Caco-2 (cell line): ENCODE data around the gene METTL16. TPM values are rescaled to one million over a fixed set of nuclear protein-coding genes. Genes with fewer than 3 reads are reported as not detected.

Experiments
- BruUV-seq: library from RNA; stranded (reverse); fragments of 400-500 nt; replicated peaks from 2 replicates; lab custom pipeline; 2021; lab: Mats Ljungman, UMichigan
- CTCF ChIA-PET: fragments of 300-600 bp; sonication (Branson Sonifier 250); formaldehyde crosslinking; loops from one replicate; lab custom pipeline; 2022; ENCODE audit warnings: antibody characterized with exemption; lab: Charles Lee
- POLR2A ChIA-PET: fragments of 300-600 bp; sonication (Branson Sonifier 250); formaldehyde crosslinking; loops from one replicate; lab custom pipeline; 2022; ENCODE audit warnings: antibody characterized with exemption; lab: Charles Lee
- DNase-seq, 2 experiments: peaks; one replicate each; pipeline versions ENCODE4 v3.0.0 to v3.0.0-alpha.2; 2020 to 2022
- H3K27me3 ChIP-seq: replicated peaks from 2 replicates; pipeline ENCODE4 v1.6.0; 2011; ENCODE audit warnings: low read length; ENCODE audit not compliant: control insufficient read depth, insufficient read depth
- H3K36me3 ChIP-seq: 2 replicates; pipeline ENCODE4 v1.5.1; 2011; ENCODE audit warnings: low read length; ENCODE audit not compliant: control insufficient read depth, insufficient read depth
- H3K4me1 ChIP-seq: fragments of 250-450 bp; sonication (Bioruptor Pico); 2 replicates; pipeline ENCODE4 v1.5.1; 2020; ENCODE audit warnings: mild to moderate bottlenecking
- H3K4me3 ChIP-seq: 2 replicates; pipeline ENCODE4 v1.5.1; 2011; ENCODE audit warnings: low read depth, mild to moderate bottlenecking, control low read depth, low read length
- H3K9me3 ChIP-seq: fragments of 250-450 bp; sonication (Bioruptor Pico); 2 replicates; pipeline ENCODE4 v1.5.1; 2020; ENCODE audit warnings: mild to moderate bottlenecking, moderate library complexity
- H3K27ac Mint-ChIP-seq: one replicate; pipeline ENCODE4 v1.8.0; 2022; ENCODE audit warnings: mixed read lengths; ENCODE audit not compliant: unreplicated experiment
- H3K27me3 Mint-ChIP-seq: one replicate; pipeline ENCODE4 v1.8.0; 2022; ENCODE audit warnings: mixed read lengths; ENCODE audit not compliant: insufficient read depth, unreplicated experiment
- H3K36me3 Mint-ChIP-seq: one replicate; pipeline ENCODE4 v1.8.0; 2022; ENCODE audit warnings: mild to moderate bottlenecking, mixed read lengths; ENCODE audit not compliant: insufficient read depth, unreplicated experiment
- H3K4me1 Mint-ChIP-seq: one replicate; pipeline ENCODE4 v1.8.0; 2022; ENCODE audit warnings: low read depth, mixed read lengths; ENCODE audit not compliant: unreplicated experiment
- H3K4me3 Mint-ChIP-seq: one replicate; pipeline ENCODE4 v1.8.0; 2022; ENCODE audit warnings: mild to moderate bottlenecking, moderate library complexity, mixed read lengths; ENCODE audit not compliant: unreplicated experiment
- H3K9me3 Mint-ChIP-seq: one replicate; pipeline ENCODE4 v1.8.0; 2022; ENCODE audit warnings: mixed read lengths; ENCODE audit not compliant: unreplicated experiment
- intact Hi-C: fragments of 100-400 bp; cut with micrococcal nuclease; formaldehyde crosslinking; loops from one replicate; pipeline ENCODE4 v1.10.0; 2022; ENCODE audit not compliant: unreplicated experiment
- total RNA-seq: library from RNA; stranded (reverse); gene quantifications from 2 replicates; pipeline ENCODE4 v1.2.3, GENCODE V29; 2022
- TF ChIP-seq, protein P1 (sequence below), 2 experiments: fragments of 200-600 bp in 1 of 2; IDR thresholded peaks; 1 replicate in 1 of 2; 2 replicates in 1 of 2; pipeline versions ENCODE4 v1.5.1 to v1.8.0; 2011 to 2022; ENCODE audit warnings: antibody characterized with exemption in 1 of 2, control low read depth in 1 of 2, inconsistent platforms in 1 of 2, low read depth in 1 of 2, low read length in 1 of 2, mild to moderate bottlenecking in 1 of 2, moderate library complexity in 1 of 2; ENCODE audit not compliant: insufficient read depth in 1 of 2, severe bottlenecking in 1 of 2, unreplicated experiment in 1 of 2

Gene METTL16
- total RNA-seq, 1 experiment from 2014 or later = 50.4 TPM

DNA sequence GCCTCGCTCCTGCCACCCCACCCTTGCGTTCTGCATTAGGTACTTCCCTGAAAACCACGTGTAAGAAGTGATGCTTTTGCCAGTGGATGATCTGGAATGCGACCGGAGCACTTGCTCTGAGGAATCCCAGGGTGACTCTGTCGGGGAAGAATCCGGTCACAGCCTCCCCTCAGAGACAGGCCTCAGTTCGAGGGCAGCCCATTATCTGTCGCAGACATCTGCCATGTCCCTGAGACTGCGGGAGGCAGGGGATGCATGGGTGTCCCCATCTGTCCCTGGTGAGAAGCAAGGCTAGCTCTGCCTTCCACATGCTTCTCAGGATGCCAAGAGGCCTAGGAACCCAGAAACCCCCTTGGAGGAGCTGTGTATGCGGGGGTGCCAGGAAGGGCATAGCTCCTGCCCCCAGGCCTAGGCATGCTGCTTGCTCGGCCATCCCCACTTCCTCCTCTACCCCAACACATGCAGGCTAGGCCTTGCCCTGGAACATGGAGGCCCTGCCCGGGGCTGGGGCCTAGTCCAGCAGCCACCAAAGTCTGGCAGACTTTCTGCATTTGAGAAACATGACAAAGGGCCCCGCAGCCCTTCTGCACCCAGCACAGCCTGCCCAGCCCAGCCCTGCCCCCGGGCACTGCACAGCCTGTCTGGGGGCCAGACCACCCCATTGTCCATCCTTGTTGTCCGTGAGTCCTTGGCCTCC is 131.3 kb downstream of the METTL16 start:
- intact Hi-C loops = no loop called here
- no peaks in the 10 kb centered on the region; the same call in 1 of the 2 replicates for H3K36me3 ChIP-seq
- BruUV-seq = TSS peak; percentile 34
- H3K27ac Mint-ChIP-seq = no peak overlapping the region
- no peak overlapping the region for H3K4me3 Mint-ChIP-seq
- CTCF ChIA-PET = interaction anchor here (1.2 kb wide), 1 partner anchor 38 kb away, joined by 3 read pairs; no protein-coding TSS in a partner anchor
- no peaks in the 10 kb centered on the region for H3K9me3 Mint-ChIP-seq
- H3K36me3 Mint-ChIP-seq = peaks cover 52% of the 10 kb centered on the region
- POLR2A ChIA-PET = no interaction called here
- H3K9me3 ChIP-seq = no peaks in the 10 kb centered on the region
- no peaks in the 10 kb centered on the region for H3K4me1 Mint-ChIP-seq
- no peak for DNase-seq
- H3K4me1 ChIP-seq = no peaks in the 10 kb centered on the region
- no peaks in the 10 kb centered on the region for H3K27me3 ChIP-seq
- no peak overlapping the region for H3K4me3 ChIP-seq
- H3K27me3 Mint-ChIP-seq = no peaks in the 10 kb centered on the region
- TF ChIP-seq, protein P1, sequence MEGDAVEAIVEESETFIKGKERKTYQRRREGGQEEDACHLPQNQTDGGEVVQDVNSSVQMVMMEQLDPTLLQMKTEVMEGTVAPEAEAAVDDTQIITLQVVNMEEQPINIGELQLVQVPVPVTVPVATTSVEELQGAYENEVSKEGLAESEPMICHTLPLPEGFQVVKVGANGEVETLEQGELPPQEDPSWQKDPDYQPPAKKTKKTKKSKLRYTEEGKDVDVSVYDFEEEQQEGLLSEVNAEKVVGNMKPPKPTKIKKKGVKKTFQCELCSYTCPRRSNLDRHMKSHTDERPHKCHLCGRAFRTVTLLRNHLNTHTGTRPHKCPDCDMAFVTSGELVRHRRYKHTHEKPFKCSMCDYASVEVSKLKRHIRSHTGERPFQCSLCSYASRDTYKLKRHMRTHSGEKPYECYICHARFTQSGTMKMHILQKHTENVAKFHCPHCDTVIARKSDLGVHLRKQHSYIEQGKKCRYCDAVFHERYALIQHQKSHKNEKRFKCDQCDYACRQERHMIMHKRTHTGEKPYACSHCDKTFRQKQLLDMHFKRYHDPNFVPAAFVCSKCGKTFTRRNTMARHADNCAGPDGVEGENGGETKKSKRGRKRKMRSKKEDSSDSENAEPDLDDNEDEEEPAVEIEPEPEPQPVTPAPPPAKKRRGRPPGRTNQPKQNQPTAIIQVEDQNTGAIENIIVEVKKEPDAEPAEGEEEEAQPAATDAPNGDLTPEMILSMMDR (IDR thresholded peaks at IDR 0.05; ENCODE audit: insufficient read depth in 1 of 2, low read depth in 1 of 2, low read length in 1 of 2, severe bottlenecking in 1 of 2, unreplicated experiment in 1 of 2) = no peak

DNA sequence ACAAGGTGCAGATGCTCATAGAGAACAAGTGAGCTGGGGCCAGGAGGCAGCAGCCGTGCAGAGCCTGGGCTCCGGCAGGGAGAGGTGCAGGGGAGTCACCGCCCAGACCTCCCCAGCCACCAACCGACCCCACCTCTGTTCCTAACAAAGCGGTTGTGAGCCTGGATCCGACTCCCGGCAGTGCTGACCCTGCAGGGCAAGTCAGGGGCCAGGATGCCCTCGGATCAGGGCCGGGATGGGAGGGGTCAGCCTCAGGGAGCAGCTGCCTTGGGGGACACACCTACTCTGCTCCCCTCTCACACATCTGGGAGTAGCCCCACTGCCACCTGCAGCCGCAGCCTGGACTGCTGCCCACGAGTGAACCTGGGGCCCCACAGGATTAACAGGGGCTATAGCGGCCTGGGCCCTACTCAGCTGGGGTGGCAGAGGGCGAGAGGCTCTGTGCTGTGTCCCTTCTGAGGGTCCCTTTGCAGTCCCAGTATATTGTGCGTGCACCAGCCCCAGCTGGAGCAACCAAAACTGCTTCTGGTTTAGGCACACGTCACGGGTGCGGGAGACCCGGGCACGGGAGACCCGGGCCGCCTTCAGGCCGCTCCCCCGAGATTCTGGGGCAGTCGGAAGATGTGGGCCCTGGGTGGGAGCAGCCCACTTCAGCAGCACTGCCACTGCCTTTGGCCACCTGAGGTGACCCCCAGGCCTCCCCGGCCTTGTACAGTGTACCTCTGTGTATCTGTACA is 132.0 kb downstream of the METTL16 start:
- peaks cover 57% of the 10 kb centered on the region for H3K36me3 Mint-ChIP-seq
- H3K9me3 ChIP-seq = no peaks in the 10 kb centered on the region
- H3K4me3 ChIP-seq = no peak overlapping the region
- H3K27me3 ChIP-seq = no peaks in the 10 kb centered on the region
- no peak overlapping the region for H3K4me3 Mint-ChIP-seq
- CTCF ChIA-PET = interaction anchor here (1.1 to 1.2 kb wide), 2 partner anchors 37 to 38 kb away, joined by 3 read pairs; no protein-coding TSS in a partner anchor
- intact Hi-C loops = no loop called here
- no peaks in the 10 kb centered on the region for H3K4me1 ChIP-seq
- no peaks in the 10 kb centered on the region for H3K9me3 Mint-ChIP-seq
- BruUV-seq = no TSS peak
- H3K27ac Mint-ChIP-seq = no peak overlapping the region
- DNase-seq = no peak
- H3K4me1 Mint-ChIP-seq = no peaks in the 10 kb centered on the region
- TF ChIP-seq, protein P1 (IDR thresholded peaks at IDR 0.05; ENCODE audit: insufficient read depth in 1 of 2, low read depth in 1 of 2, low read length in 1 of 2, severe bottlenecking in 1 of 2, unreplicated experiment in 1 of 2) = no peak
- H3K27me3 Mint-ChIP-seq = no peaks in the 10 kb centered on the region
- POLR2A ChIA-PET = no interaction called here
- H3K36me3 ChIP-seq = no peaks in the 10 kb centered on the region; the same call in 1 of the 2 replicates

DNA sequence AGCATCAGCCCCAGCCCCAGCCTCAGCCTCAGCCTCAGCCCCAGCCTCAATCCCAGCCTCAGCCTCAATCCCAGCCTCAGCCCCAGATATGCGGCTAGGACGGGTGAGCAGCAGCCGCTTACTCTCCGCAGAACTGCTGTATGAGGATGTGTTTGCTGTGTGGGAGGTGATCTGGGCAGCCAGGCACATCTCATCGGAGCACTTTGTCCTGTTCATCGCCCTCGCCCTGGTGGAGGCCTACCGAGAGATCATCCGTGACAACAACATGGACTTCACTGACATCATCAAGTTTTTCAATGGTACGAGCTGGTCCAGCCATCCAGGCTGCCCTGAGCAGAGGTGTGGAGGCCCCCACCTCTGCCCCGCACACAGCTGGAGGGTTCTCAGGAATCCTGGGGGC is 132.8 kb downstream of the METTL16 start:
- H3K36me3 ChIP-seq = no peaks in the 10 kb centered on the region; the same call in 1 of the 2 replicates
- peaks cover 57% of the 10 kb centered on the region for H3K36me3 Mint-ChIP-seq
- no peaks in the 10 kb centered on the region for H3K27me3 ChIP-seq
- POLR2A ChIA-PET = interaction anchor here (0.5 kb wide), 1 partner anchor 36 kb away, joined by 4 read pairs; no protein-coding TSS in a partner anchor
- H3K9me3 ChIP-seq = no peaks in the 10 kb centered on the region
- TF ChIP-seq, protein P1 (IDR thresholded peaks at IDR 0.05; ENCODE audit: insufficient read depth in 1 of 2, low read depth in 1 of 2, low read length in 1 of 2, severe bottlenecking in 1 of 2, unreplicated experiment in 1 of 2) = no peak
- no peak overlapping the region for H3K4me3 Mint-ChIP-seq
- no peaks in the 10 kb centered on the region for H3K9me3 Mint-ChIP-seq
- no TSS peak for BruUV-seq
- no peaks in the 10 kb centered on the region for H3K4me1 Mint-ChIP-seq
- DNase-seq = no peak
- no peak overlapping the region for H3K4me3 ChIP-seq
- intact Hi-C loops = no loop called here
- no peaks in the 10 kb centered on the region for H3K4me1 ChIP-seq
- CTCF ChIA-PET = interaction anchor here (1.1 to 1.2 kb wide), 2 partner anchors 37 to 39 kb away, joined by 3 read pairs; no protein-coding TSS in a partner anchor
- H3K27me3 Mint-ChIP-seq = no peaks in the 10 kb centered on the region
- H3K27ac Mint-ChIP-seq = no peak overlapping the region
